ENCODE results near the gene KHDC1. TPM values are rescaled to one million over a fixed set of nuclear protein-coding genes. Genes with fewer than 3 reads are reported as not detected.

KHDC1 gene
- total and polyA plus RNA-seq, 7 donors, result 0.95 to 2.1 (median 1.5) TPM; not detected in 1

DNA sequence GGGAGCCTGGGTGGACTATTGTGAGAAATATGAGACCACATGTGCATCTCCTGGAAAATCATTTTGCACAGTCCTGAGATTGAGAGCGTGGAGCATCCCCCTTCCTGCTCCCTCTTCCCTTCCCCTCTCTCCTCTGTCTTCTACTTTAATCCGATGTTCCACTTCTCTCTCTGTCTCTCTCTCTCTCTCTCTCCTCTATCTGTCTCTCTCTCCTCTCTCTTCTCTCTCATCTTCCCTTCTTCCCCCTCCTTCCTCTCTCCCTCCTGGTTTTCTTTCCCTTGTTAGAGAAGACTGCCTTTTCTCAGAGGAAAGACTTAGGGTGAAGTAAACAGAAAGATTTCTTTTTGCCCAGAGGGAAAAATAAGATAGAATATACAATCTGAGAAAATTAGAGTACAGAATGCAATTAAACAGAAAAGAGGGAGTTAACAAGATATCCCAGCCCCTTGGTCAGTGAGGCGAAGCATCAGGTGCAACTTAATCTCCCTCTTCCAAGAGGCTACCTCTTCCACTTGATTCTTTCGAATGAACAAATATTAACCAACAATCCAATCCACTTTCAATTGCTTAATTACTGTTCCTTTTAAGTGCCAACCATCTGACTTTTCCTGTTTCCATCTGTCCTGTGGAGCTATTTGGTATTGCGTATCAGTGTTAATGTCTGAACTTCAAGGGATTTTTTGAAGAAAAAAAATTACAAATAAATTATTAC is 14.6 kb downstream of the KHDC1 start:
- no peaks in the 10 kb centered on the region for H3K27me3 ChIP-seq
- H3K36me3 ChIP-seq, result no peaks in the 10 kb centered on the region
- H3K4me3 ChIP-seq, result no peak overlapping the region
- WGBS, 2 donors, result 68% methylated on average over 5 of the region's 5 CpGs
- intact Hi-C loops (cut with DNase I), result no loop called here
- no peaks in the 10 kb centered on the region for H3K4me1 ChIP-seq
- no peaks in the 10 kb centered on the region for H3K9me3 ChIP-seq
- TF ChIP-seq, protein P1, sequence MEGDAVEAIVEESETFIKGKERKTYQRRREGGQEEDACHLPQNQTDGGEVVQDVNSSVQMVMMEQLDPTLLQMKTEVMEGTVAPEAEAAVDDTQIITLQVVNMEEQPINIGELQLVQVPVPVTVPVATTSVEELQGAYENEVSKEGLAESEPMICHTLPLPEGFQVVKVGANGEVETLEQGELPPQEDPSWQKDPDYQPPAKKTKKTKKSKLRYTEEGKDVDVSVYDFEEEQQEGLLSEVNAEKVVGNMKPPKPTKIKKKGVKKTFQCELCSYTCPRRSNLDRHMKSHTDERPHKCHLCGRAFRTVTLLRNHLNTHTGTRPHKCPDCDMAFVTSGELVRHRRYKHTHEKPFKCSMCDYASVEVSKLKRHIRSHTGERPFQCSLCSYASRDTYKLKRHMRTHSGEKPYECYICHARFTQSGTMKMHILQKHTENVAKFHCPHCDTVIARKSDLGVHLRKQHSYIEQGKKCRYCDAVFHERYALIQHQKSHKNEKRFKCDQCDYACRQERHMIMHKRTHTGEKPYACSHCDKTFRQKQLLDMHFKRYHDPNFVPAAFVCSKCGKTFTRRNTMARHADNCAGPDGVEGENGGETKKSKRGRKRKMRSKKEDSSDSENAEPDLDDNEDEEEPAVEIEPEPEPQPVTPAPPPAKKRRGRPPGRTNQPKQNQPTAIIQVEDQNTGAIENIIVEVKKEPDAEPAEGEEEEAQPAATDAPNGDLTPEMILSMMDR (IDR thresholded peaks at IDR 0.05), result no peak
- no peak for TF ChIP-seq POLR2AphosphoS5 (IDR thresholded peaks at IDR 0.05)
- no peak for TF ChIP-seq EP300 (IDR thresholded peaks at IDR 0.05)
- TF ChIP-seq POLR2A (IDR thresholded peaks at IDR 0.05), result no peak
- H3K27ac ChIP-seq, result no peak overlapping the region
- DNase-seq, result no peak

DNA sequence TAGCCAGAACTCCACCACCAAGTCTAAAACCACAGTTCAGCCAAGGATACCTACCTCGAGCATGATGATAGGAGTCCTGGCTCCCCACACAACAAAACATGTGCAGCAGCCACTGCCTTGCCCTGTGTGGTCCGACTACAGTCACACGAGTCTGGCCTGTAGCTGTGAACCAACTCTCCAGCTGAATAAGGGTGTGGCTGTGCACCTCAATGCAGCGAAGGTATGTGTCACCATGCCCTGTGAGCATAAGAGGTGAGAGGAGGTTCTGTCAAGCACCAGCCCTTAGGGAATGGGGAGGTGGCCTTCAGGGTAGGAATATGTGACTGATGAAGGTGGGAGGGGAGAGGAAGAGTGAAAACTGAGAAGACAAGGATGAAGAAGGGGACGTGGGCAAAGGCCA is 21.0 kb downstream of the KHDC1 start:
- Histone ChIP-seq H3K36me3 (no peaks in the 10 kb centered on the region), H3K4me3 (no peak overlapping the region), H3K27ac (no peak overlapping the region), H3K4me1 (no peaks in the 10 kb centered on the region), H3K9me3 (no peaks in the 10 kb centered on the region), H3K27me3 (no peaks in the 10 kb centered on the region)
- 83 to 90% methylated on average over 5 of the region's 5 CpGs for whole genome bisulfite sequencing, 2 donors
- DNase-seq, result no peak
- TF ChIP-seq, protein P1 (IDR thresholded peaks at IDR 0.05), result no peak
- TF ChIP-seq EP300 (IDR thresholded peaks at IDR 0.05), result no peak
- no peak for TF ChIP-seq POLR2AphosphoS5 (IDR thresholded peaks at IDR 0.05)
- no peak for TF ChIP-seq POLR2A (IDR thresholded peaks at IDR 0.05)
- intact Hi-C loops (cut with DNase I), result no loop called here

DNA sequence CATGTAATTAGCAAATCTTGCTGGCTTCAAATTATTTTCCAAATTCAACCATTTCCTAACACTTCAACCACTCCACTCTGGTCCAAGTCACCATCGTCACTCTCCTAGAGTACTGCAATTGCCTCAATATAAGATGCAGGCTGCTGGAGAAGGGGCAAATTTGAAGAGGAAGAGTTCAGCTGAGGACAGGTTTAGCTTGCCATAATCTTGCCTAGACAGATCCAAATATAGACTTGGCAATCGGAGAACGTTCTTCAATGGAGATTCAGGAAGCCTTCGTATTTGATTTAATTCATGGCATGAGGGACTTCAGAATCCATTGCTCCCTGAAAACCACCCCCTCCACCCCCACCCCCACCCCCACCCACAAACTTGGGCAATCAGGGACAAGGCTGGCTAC is 22.3 kb downstream of the KHDC1 start:
- WGBS, 2 donors, result 86 to 92% methylated on average over 4 of the region's 4 CpGs
- Histone ChIP-seq H3K27ac (no peak overlapping the region), H3K27me3 (no peaks in the 10 kb centered on the region), H3K36me3 (no peaks in the 10 kb centered on the region), H3K4me3 (no peak overlapping the region), H3K9me3 (no peaks in the 10 kb centered on the region), H3K4me1 (no peaks in the 10 kb centered on the region)
- TF ChIP-seq POLR2A (IDR thresholded peaks at IDR 0.05), result no peak
- no peak for TF ChIP-seq EP300 (IDR thresholded peaks at IDR 0.05)
- TF ChIP-seq POLR2AphosphoS5 (IDR thresholded peaks at IDR 0.05), result no peak
- TF ChIP-seq, protein P1 (IDR thresholded peaks at IDR 0.05), result no peak
- no peak for DNase-seq
- intact Hi-C loops (cut with DNase I), result no loop called here

DNA sequence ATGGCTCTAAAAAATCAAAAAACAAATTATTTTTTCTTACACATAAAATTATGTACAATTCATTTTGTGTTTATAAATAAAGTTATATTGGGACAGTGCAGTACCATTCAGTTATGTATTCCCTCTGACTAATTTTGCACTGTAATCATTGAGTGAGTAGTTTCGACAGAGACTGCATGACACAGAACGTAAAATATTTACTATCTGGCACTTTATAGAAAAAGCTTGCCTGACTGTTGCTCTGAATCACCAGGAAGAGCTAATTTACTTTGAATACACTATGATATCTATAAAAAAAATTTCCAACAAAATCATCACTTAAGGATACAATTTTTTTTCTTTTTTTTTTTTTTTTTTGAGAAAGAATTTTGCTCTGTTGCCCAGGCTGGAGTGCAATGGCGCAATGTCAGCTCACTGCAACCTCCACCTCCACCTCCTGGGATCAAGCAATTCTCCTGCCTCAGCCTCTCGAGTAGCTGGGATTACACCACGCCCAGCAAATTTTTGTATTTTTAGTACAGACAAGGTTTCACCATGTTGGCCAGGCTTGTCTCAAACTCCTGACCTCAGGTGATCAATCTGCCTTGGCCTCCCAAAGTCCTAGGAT is 26.7 kb downstream of the KHDC1 start:
- no peaks in the 10 kb centered on the region for H3K36me3 ChIP-seq
- no peaks in the 10 kb centered on the region for H3K9me3 ChIP-seq
- no peaks in the 10 kb centered on the region for H3K4me1 ChIP-seq
- TF ChIP-seq EP300 (IDR thresholded peaks at IDR 0.05), result no peak
- TF ChIP-seq, protein P1 (IDR thresholded peaks at IDR 0.05), result no peak
- TF ChIP-seq POLR2A (IDR thresholded peaks at IDR 0.05), result no peak
- TF ChIP-seq POLR2AphosphoS5 (IDR thresholded peaks at IDR 0.05), result no peak
- no peak overlapping the region for H3K4me3 ChIP-seq
- intact Hi-C loops (cut with DNase I), result no loop called here
- no peak overlapping the region for H3K27ac ChIP-seq
- DNase-seq, result no peak
- 89 to 92% methylated on average over 5 of the region's 5 CpGs for WGBS, 2 donors
- H3K27me3 ChIP-seq, result no peaks in the 10 kb centered on the region

Measured in sigmoid colon (tissue), 7 donors.